ENCODE results near the gene UGT8.

The UGT8 gene

GRCh38 chr4:114674080-114674479 lies 75.5 kb downstream of the UGT8 start:
- no peak for ATAC-seq
- TF ChIP-seq ZFP3 (CRISPR knock-in tag; IDR thresholded peaks at IDR 0.05) (no peak), TOX (CRISPR knock-in tag; IDR thresholded peaks at IDR 0.05; ENCODE audit: borderline replicate concordance) (no peak), ZFP30 (CRISPR knock-in tag; IDR thresholded peaks at IDR 0.05) (no peak), ESRRG (CRISPR knock-in tag; IDR thresholded peaks at IDR 0.05) (no peak), ARNTL (CRISPR knock-in tag; IDR thresholded peaks at IDR 0.05; ENCODE audit: borderline replicate concordance, low read depth) (no peak), CREB5 (CRISPR knock-in tag; IDR thresholded peaks at IDR 0.05; ENCODE audit: low read depth) (no peak), TCF4 (CRISPR knock-in tag; IDR thresholded peaks at IDR 0.05; ENCODE audit: borderline replicate concordance) (no peak), SNAI2 (CRISPR knock-in tag; IDR thresholded peaks at IDR 0.05) (no peak), CSRNP3 (CRISPR knock-in tag; IDR thresholded peaks at IDR 0.05) (no peak), PPARA (CRISPR knock-in tag; IDR thresholded peaks at IDR 0.05; ENCODE audit: borderline replicate concordance) (no peak), ZNF70 (CRISPR knock-in tag; IDR thresholded peaks at IDR 0.05) (no peak), BACH2 (CRISPR knock-in tag; IDR thresholded peaks at IDR 0.05; ENCODE audit: borderline replicate concordance) (no peak), ISL1 (CRISPR knock-in tag; IDR thresholded peaks at IDR 0.05) (no peak), TSHZ2 (CRISPR knock-in tag; IDR thresholded peaks at IDR 0.05) (no peak), POU6F1 (CRISPR knock-in tag; IDR thresholded peaks at IDR 0.05; ENCODE audit: borderline replicate concordance, low read depth) (no peak), GLIS3 (CRISPR knock-in tag; IDR thresholded peaks at IDR 0.05) (no peak), PATZ1 (CRISPR knock-in tag; IDR thresholded peaks at IDR 0.05; ENCODE audit: borderline replicate concordance) (no peak), CSDC2 (CRISPR knock-in tag; IDR thresholded peaks at IDR 0.05) (no peak), RARB (CRISPR knock-in tag; IDR thresholded peaks at IDR 0.05) (no peak), ZC3H10 (CRISPR knock-in tag; IDR thresholded peaks at IDR 0.05) (no peak)

GRCh38 chr4:114677346-114677979 lies 78.9 kb downstream of the UGT8 start:
- TF ChIP-seq CREB5 (CRISPR knock-in tag; IDR thresholded peaks at IDR 0.05; ENCODE audit: low read depth) = no peak
- no peak for TF ChIP-seq GLIS3 (CRISPR knock-in tag; IDR thresholded peaks at IDR 0.05)
- TF ChIP-seq CSDC2 (CRISPR knock-in tag; IDR thresholded peaks at IDR 0.05) = no peak
- no peak for TF ChIP-seq PPARA (CRISPR knock-in tag; IDR thresholded peaks at IDR 0.05; ENCODE audit: borderline replicate concordance)
- no peak for TF ChIP-seq ESRRG (CRISPR knock-in tag; IDR thresholded peaks at IDR 0.05)
- no peak for TF ChIP-seq TCF4 (CRISPR knock-in tag; IDR thresholded peaks at IDR 0.05; ENCODE audit: borderline replicate concordance)
- no peak for TF ChIP-seq ZNF565 (CRISPR knock-in tag; conservative IDR thresholded peaks at IDR 0.05; ENCODE audit: low read depth)
- no peak for TF ChIP-seq RARB (CRISPR knock-in tag; IDR thresholded peaks at IDR 0.05)
- no peak for TF ChIP-seq ARNTL (CRISPR knock-in tag; IDR thresholded peaks at IDR 0.05; ENCODE audit: borderline replicate concordance, low read depth)
- no peak for TF ChIP-seq TOX (CRISPR knock-in tag; IDR thresholded peaks at IDR 0.05; ENCODE audit: borderline replicate concordance)
- TF ChIP-seq ZFP3 (CRISPR knock-in tag; IDR thresholded peaks at IDR 0.05) = no peak
- TF ChIP-seq ZNF70 (CRISPR knock-in tag; IDR thresholded peaks at IDR 0.05) = no peak
- no peak for TF ChIP-seq OSR1 (CRISPR knock-in tag; IDR thresholded peaks at IDR 0.05)
- TF ChIP-seq ZNF8 (CRISPR knock-in tag; IDR thresholded peaks at IDR 0.05) = no peak
- TF ChIP-seq SNAI2 (CRISPR knock-in tag; IDR thresholded peaks at IDR 0.05) = no peak
- TF ChIP-seq ISL1 (CRISPR knock-in tag; IDR thresholded peaks at IDR 0.05) = no peak
- TF ChIP-seq ZFP30 (CRISPR knock-in tag; IDR thresholded peaks at IDR 0.05) = no peak
- TF ChIP-seq POU6F1 (CRISPR knock-in tag; IDR thresholded peaks at IDR 0.05; ENCODE audit: borderline replicate concordance, low read depth) = no peak
- TF ChIP-seq ZC3H10 (CRISPR knock-in tag; IDR thresholded peaks at IDR 0.05) = no peak
- ATAC-seq = no peak

Measured in SK-N-SH treated with all-trans-retinoic acid at 6 μM for 48 hours (cell line).